ENCODE results near the gene EDC4. TPM values are rescaled to one million over a fixed set of nuclear protein-coding genes. Genes with fewer than 3 reads are reported as not detected.

Gene EDC4
- polyA plus RNA-seq, 1 donor: 92.2 TPM

DNA sequence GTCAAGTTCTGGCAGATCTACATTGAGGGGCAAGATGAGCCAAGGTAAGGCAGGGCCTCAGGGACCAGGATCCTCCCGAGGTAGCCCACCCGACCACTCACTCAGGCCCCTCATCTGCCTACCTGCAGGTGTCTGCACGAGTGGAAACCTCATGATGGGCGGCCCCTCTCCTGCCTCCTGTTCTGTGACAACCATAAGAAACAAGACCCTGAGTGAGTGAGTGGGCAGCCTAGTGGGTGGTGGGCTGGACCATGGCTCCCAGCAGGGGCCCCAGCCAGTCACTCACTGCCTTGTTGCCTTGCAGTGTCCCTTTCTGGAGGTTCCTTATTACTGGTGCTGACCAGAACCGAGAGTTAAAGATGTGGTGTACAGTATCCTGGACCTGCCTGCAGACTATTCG is 5.4 kb downstream of the EDC4 start:
- no peak for DNase-seq

DNA sequence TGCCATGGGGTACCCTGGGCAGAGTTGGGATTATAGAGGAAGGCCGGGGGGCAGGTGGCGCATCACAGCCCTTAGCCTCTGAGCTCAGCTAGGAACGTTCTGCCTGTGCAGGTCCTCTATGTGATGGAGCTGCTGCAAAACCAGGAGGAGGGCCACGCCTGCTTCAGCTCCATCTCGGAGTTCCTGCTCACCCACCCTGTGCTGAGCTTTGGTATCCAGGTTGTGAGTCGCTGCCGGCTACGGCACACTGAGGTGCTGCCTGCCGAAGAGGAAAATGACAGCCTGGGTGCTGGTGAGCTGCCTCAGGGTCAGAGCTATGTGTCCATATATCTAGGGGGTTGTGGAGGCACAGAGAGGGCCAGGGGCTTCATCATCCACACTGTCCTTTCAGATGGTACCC is 6.0 kb downstream of the EDC4 start:
- no peak for DNase-seq

- no peak for DNase-seq
Observed at GRCh38 chr16:67879462-67879861, 6.6 kb downstream of the EDC4 start.

DNA sequence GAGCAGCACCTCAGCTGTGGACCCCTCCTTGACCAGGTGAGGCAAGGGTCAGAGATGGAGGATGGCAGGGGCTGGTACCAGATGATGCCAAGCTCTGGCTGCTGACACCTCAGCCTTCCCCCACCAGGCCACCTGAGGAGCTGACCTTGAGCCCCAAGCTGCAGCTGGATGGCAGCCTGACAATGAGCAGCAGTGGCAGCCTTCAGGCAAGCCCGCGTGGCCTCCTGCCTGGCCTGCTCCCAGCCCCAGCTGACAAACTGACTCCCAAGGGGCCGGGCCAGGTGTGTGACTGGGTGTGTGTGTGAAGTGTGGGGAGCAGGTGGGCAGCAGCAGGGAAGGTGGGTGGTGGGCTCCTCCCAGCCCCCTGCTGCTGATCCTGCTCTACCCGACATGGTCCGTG is 7.1 kb downstream of the EDC4 start:
- no peak for DNase-seq

DNA sequence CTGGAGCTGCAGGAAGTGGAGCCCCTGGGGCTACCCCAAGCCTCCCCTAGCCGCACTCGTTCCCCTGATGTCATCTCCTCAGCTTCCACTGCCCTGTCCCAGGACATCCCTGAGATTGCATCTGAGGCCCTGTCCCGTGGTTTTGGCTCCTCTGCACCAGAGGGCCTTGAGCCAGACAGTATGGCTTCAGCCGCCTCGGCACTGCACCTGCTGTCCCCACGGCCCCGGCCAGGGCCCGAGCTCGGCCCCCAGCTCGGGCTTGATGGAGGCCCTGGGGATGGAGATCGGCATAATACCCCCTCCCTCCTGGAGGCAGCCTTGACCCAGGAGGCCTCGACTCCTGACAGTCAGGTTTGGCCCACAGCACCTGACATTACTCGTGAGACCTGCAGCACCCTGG is 7.7 kb downstream of the EDC4 start:
- DNase-seq: no peak

DNA sequence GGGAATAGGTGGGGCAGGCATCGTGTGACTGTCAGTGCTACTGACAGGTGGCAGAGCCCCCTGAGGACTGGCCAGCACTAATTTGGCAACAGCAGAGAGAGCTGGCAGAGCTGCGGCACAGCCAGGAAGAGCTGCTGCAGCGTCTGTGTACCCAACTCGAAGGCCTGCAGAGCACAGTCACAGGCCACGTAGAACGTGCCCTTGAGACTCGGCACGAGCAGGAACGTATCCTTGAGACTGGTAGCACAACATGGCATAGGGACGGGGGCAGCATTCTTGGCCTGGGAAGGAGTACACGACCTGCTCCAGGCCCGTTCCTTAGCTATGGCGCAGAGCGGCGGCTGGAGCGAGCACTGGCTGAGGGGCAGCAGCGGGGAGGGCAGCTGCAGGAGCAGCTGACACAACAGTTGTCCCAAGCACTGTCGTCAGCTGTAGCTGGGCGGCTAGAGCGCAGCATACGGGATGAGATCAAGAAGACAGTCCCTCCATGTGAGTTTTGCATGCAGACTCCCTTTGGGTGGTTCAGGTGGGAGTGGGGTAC is 8.8 kb downstream of the EDC4 start:
- no peak for DNase-seq

DNA sequence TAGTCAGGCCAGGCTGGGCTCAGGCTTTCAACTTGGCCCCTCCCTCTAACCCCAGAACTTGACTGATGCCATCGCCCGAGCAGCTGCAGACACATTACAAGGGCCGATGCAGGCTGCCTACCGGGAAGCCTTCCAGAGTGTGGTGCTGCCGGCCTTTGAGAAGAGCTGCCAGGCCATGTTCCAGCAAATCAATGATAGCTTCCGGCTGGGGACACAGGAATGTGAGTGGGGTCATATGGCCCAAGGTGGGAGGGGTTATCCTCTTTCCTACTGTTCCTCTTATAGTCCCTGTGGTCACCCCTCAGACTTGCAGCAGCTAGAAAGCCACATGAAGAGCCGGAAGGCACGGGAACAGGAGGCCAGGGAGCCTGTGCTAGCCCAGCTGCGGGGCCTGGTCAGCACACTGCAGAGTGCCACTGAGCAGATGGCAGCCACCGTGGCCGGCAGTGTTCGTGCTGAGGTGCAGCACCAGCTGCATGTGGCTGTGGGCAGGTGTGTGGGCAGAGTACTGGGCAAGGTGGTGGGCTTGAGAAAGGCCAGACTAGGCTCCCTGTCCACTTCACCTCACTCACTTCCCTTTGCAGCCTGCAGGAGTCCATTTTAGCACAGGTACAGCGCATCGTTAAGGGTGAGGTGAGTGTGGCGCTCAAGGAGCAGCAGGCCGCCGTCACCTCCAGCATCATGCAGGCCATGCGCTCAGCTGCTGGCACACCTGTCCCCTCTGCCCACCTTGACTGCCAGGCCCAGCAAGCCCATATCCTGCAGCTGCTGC is 9.7 kb downstream of the EDC4 start:
- DNase-seq: no peak

DNA sequence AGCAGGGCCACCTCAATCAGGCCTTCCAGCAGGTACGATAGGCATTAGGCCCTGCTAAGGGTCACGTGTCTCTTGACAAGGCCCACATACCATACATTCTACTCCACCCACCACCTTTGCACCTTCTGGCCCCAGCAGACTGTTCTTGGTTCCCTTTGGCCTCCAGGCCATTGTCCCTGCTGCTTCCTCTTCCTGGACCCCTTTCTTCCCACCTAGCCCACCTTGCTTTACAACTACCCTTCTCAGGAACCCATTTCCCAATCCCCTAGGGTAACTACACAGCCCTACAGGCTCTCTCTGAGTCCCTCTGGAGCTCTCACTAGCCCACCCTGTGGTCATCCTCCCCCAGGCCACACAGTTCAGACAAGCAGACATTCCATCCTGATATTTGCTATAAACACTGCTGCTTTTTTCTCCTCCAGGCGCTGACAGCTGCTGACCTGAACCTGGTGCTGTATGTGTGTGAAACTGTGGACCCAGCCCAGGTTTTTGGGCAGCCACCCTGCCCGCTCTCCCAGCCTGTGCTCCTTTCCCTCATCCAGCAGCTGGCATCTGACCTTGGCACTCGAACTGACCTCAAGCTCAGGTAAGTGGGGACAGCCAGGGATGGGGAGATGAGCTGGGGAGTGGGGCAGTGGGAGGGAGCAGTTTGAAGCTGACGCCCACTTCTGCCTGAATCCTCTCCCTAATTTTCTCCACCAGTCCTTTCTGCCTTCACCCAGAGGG is 10.5 kb downstream of the EDC4 start:
- DNase-seq: no peak

DNA sequence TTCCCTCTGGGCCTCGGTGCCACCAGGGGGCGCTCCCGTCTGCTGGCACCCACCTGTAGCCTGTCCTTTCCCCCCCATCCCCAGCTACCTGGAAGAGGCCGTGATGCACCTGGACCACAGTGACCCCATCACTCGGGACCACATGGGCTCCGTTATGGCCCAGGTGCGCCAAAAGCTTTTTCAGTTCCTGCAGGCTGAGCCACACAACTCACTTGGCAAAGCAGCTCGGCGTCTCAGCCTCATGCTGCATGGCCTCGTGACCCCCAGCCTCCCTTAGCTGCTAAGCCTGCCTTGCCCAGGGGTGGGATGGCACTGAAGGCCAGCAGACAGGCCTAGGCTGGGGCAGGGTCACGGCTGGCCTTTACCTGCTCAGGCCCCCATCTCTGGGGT is 11.0 kb downstream of the EDC4 start:
- DNase-seq: no peak

- DNase-seq: peak; percentile 67
Observed at GRCh38 chr16:67884684-67885083, 11.8 kb downstream of the EDC4 start, which contains the start of gene NRN1L. Gene NRN1L (plus strand): TSS chr16:67884885. CDS start chr16:67884904, 19 bp downstream.

DNA sequence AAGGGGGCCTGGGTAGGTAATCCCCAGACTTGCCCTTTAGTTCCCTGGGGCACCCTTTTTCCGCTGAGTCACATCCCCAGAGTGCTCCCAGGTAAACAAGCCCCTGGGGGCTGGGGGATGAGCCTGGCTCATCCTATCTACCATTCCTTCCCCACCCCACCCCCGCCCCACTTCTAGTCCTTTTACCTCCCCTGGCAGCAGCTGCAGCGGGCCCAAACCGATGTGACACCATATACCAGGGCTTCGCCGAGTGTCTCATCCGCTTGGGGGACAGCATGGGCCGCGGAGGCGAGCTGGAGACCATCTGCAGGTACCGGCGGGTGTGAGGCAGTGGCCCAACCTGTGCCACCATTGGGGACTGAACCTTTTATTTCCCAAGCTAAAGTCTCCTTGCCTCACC is 12.7 kb downstream of the EDC4 start:
- DNase-seq: no peak

GRCh38 chr16:67885976-67886375 is 13.1 kb downstream of the EDC4 start:
- no peak for DNase-seq

- DNase-seq: no peak
Observed at GRCh38 chr16:67886387-67886786, 13.5 kb downstream of the EDC4 start.

- DNase-seq: no peak
Observed at GRCh38 chr16:67888331-67888730, 15.5 kb downstream of the EDC4 start.

GRCh38 chr16:67892375-67892774 is 19.5 kb downstream of the EDC4 start:
- no peak for DNase-seq

- peak; percentile 94 for DNase-seq
Observed at GRCh38 chr16:67892899-67893742, 20.3 kb downstream of the EDC4 start, which contains the start of gene PSKH1. Gene PSKH1 (plus strand): TSS chr16:67893254. CDS start chr16:67908750, 15,496 bp downstream.

GRCh38 chr16:67893743-67894399 is 21.0 kb downstream of the EDC4 start:
- DNase-seq: no peak

DNA sequence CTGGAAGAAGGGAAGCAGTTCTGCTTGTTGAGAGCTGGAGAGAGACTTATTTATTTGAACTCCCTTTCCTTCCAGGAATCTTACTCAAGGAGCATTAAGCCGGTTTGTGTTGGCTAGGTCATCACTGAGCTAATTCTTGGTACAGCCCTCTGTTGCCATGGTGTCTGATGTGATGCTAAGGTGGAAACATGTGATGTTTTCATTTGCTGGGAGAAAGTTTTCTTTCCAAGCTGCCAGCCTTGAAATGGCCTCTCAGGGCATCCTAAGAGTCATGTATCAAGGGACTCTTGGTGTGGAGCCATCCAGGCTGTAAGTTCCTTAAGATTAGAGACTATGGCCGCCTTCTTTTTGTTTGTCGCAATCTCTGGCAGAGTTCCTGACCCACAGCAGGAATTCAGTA is 24.4 kb downstream of the EDC4 start:
- DNase-seq: no peak

DNA sequence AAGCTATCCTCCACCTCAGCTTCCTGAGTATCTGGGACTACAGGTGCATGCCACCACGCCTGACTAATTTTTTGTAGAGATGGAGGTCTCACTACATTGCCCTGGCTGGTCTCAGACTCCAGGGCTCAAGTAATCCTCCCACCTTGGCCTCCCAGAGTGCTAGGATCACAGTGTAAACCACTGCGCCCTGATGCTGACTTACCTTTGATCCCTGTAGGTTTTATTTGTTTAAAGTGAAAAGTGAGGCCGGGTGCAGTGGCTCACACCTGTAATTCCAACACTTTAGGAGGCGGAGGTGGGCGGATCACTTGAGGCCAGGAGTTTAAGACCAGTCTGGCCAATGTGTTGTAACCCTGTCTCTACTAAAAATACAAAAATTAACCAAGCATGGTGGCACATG is 28.9 kb downstream of the EDC4 start:
- no peak for DNase-seq

- DNase-seq: no peak
Observed at GRCh38 chr16:67902831-67903230, 30.0 kb downstream of the EDC4 start.

DNA sequence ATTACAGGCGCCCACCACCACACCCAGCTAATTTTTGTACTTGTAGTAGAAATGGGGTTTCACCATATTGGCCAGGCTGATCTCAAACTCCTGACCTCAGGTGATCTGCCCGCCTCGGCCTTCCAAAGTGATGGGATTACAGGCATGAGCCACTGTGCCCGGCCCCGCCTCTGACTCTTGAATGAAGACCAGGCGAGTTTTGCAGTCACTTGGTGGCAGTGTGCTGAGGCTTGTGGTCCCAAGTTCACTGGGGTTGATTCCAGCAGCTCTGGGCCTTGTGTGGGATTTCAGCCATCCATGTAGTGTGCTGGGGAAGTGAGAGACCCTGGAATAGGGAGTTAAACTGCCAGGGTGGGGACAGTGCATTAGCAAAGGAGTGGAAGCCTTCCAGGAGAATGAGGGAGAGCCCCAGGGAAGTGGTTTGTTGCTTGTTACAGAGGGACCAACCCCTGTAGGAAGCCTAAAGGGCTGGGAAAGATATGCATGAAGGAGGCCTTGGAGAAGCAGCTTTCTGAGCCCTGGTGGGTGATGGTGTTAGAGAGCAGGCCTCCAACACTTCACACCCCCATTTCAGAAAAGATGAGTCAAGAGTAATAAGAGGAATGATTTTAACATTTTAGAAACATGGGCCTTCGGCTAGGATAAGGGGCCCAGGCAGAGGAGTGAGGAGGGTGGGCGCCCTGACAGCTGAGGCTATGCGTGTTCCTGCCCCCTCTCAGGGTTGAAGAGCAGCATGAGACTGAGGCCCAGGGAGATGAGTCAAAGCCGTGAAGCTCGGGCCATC is 34.7 kb downstream of the EDC4 start:
- DNase-seq: no peak

Measured in left kidney (tissue), 2 donors.